ENCODE results near the gene ARPC1B.
"Not testable (repeated sequence)": the region's sequence is repeated elsewhere in the genome, so short reads cannot be mapped to it uniquely, and the experiment has no call there.

The ARPC1B gene

DNA sequence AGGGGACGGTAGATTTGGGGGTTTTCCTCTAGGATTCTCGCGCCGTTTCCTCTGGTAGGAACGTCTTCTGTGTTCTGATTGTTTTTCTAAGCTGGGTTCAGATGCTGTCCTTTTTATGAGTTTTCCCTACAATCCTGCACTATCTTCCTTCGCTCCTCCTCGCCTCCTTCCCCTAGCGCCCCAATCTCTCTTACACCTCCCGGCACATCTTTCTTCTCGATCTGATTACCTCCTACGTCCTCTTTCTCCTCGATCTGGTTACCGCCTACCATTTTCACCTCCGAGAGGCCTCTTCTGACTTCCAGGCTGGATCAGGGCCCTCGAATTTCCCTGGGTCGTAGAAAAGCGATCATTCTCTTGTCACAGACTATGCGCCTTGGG lies 34.7 kb downstream of the ARPC1B start:
- FAIRE-seq (no peak), DNase-seq (ENCODE audit: low spot score) (no peak)

- FAIRE-seq: no peak
Measured at GRCh38 chr7:99409806-99410205, 35.3 kb downstream of the ARPC1B start.

GRCh38 chr7:99410635-99411034 lies 36.1 kb downstream of the ARPC1B start:
- FAIRE-seq (no peak), DNase-seq (ENCODE audit: low spot score) (no peak)

More at GRCh38 chr7:99409806-99410205, 35.3 kb downstream of the ARPC1B start:
- DNase-seq (ENCODE audit: low spot score): no peak

- FAIRE-seq; DNase-seq (ENCODE audit: low spot score): not testable (repeated sequence)
Measured at GRCh38 chr7:99415513-99416127, 41.1 kb downstream of the ARPC1B start.

DNA sequence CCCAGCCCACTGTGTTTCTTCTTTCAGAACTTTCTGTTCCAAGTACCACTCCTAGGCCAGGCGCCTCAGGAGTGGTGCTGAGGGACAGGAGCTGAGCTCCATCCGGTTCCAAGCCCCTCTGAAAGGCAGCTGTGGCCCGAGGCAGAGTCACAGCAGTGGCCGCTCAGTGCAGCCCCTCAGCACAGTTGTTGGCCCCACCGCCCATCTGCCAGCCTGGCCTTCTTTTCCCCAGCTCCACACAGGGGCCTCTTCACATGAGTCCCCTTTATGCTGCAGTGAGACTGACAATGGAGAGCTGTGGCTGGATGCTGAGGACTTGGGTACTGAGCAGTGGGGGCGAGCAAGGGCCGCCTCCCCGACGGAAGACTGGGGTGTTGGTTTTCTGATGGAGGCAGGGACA lies 43.7 kb downstream of the ARPC1B start:
- FAIRE-seq (no peak), DNase-seq (ENCODE audit: low spot score) (no peak)

- DNase-seq (ENCODE audit: low spot score) (no peak), FAIRE-seq (no peak)
Measured at GRCh38 chr7:99419323-99420021, 44.9 kb downstream of the ARPC1B start.

- FAIRE-seq (no peak), DNase-seq (ENCODE audit: low spot score) (no peak)
Measured at GRCh38 chr7:99420213-99420612, 45.7 kb downstream of the ARPC1B start.

- DNase-seq (ENCODE audit: low spot score) (no peak), FAIRE-seq (no peak)
Measured at GRCh38 chr7:99420986-99421385, 46.5 kb downstream of the ARPC1B start.

DNA sequence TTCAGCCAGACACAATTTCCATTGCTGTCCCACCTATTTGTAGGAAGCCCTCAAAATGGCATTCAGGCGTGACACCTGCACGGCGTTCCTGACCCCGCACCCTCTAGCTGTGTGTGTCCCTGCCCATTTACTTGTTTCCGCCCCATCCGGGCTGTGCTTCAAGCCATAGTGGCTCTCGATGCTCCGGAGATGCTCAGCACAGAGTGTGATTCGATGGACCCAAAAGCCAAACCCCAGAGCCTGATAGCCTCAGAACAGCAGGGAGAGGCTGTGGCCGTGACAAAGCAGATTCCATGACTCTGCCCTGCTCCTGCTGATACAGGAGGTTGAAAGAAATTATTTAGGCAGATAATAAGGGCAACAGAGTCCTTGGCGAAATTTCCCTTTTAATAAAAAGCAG lies 47.7 kb downstream of the ARPC1B start:
- FAIRE-seq (no peak), DNase-seq (ENCODE audit: low spot score) (no peak)

DNA sequence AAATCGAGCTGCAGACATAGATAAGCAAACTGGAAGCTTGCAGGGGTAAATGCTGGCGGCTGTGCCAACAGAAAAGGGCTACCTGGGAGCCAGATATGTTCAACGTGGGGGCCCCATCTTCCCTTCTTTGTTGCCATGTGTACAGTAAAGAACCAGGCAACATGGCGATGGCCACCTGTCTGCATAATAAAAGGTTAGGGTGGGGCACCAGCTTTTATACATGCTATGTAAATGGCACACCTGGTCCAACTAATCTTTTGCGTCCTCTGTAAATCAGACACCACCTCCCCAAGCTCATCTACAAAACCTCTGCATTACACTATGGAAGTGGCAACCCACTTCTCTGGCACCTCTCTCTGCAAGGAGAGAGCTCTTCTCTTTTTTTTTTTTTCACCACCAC lies 48.1 kb downstream of the ARPC1B start:
- no peak for DNase-seq (ENCODE audit: low spot score)

GRCh38 chr7:99424932-99425730 lies 50.6 kb downstream of the ARPC1B start:
- no peak for FAIRE-seq
- DNase-seq (ENCODE audit: low spot score): no peak

More for the DNA sequence above, 48.1 kb downstream of the ARPC1B start:
- FAIRE-seq: no peak

DNA sequence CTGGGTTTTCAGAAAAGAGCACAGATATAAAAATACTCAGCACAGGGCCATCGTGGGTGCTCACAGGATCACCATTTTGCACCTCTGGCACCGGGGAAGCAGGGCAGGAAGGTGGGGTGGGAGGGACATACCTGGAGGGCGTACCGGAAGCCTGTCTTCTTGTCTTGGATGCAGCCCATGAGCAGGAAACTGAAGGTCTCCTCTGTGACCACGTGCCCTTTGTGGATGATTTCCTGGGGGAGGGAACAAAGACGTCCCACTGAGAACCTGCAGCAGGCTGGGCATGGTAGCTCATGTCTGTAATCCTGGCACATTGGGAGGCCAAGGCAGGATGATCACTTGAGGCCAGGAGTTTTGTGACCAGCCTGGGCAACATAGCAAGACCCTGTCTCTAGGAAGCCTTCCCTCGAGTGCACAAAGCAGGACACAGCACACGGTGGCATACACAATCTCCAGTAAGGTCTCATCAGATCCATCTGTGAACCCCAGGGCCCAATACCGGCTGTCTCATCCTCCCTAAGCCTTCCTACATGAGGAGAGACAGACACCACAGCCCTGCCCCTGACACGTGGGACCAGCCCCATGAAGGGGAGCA lies 54.5 kb downstream of the ARPC1B start:
- FAIRE-seq (peak; percentile 44), DNase-seq (ENCODE audit: low spot score) (no peak)

DNA sequence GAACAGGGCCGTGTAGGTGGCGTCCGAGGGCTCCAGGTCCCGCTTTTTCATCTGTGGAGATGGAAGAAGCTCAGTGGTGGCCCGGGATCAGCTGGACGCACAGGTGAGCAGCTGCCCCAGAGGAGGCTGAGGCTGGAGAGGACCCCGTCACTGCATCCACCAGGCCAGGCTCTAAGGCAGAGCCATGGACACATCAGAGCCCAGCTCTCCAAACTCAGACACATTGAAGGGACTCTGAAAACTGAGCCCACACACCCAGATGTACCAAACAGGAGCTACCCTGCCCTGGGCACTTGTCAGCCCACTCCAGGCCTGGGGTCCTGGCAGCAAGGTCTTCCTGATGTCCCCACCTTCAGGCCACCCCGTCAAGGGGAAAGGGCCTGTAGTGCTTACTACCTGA lies 55.2 kb downstream of the ARPC1B start:
- no peak for DNase-seq (ENCODE audit: low spot score)
- no peak for FAIRE-seq

DNA sequence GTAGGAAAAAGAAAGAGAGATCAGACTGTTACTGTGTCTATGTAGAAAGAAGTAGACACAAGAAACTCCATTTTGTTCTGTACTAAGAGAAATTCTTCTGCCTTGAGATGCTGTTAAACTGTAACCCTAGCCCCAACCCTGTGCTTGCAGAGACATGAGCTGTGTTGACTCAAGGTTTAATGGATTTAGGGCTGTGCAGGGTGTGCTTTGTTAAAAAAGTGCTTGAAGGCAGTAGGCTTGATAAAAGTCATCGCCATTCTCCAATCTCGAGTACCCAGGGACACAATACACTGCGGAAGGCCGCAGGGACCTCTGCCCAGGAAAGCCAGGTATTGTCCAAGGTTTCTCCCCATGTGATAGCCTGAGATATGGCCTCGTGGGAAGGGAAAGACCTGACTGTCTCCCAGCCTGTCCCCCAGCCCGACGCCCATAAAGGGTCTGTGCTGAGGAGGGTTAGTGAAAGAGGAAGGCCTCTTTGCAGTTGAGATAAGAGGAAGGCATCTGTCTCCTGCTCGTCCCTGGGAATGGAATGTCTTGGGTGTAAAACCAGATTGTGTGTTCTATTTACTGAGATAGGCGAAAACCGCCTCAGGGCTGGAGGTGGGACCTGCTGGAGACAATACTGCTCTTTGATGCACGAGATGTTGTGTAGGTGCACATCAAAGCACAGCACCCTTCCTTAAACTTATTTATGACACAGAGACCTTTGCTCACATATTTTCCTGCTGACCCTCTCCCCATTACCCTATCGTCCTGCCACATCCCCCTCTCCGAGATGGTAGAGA lies 57.4 kb downstream of the ARPC1B start:
- FAIRE-seq: not testable (repeated sequence)

GRCh38 chr7:99433158-99433557 lies 58.6 kb downstream of the ARPC1B start:
- FAIRE-seq (no peak), DNase-seq (ENCODE audit: low spot score) (no peak)

More for the DNA sequence above, 57.4 kb downstream of the ARPC1B start:
- not testable (repeated sequence) for DNase-seq (ENCODE audit: low spot score)

- DNase-seq (ENCODE audit: low spot score): no peak
- no peak for FAIRE-seq
Measured at GRCh38 chr7:99437946-99438572, 63.5 kb downstream of the ARPC1B start.

GRCh38 chr7:99438573-99439480 lies 64.3 kb downstream of the ARPC1B start, which contains the start of the genes CPSF4 and PTCD1:
CPSF4 (plus strand) TSS chr7:99438943; CDS start chr7:99439083, 140 bp downstream.
PTCD1 (minus strand) TSS chr7:99438798; CDS start chr7:99435242, 3,556 bp downstream.
- peak; percentile 99 for DNase-seq (ENCODE audit: low spot score)
- FAIRE-seq: peak; percentile 88

GRCh38 chr7:99440195-99440594 lies 65.7 kb downstream of the ARPC1B start:
- FAIRE-seq: no peak
- no peak for DNase-seq (ENCODE audit: low spot score)
